Esophagus squamous epithelium (tissue), 5 donors: ENCODE results near the gene LRG1. TPM values are rescaled to one million over a fixed set of nuclear protein-coding genes. Genes with fewer than 3 reads are reported as not detected.

Source experiments
- DNase-seq: peaks from one replicate; lab custom pipeline; 2025; lab: John Stamatoyannopoulos, UW
- H3K27ac ChIP-seq, 4 donors: fragments of 200-600 bp; sonication (generic); one replicate each; pipeline ENCODE4 v1.5.1; 2016 to 2019; ENCODE audit warnings: mild to moderate bottlenecking in 1 of 4
- H3K27me3 ChIP-seq, 4 donors: fragments of 200-600 bp; sonication (generic); 1 replicate in 3 of 4; 2 replicates in 1 of 4; pipeline versions ENCODE4 v1.5.1 to v1.6.0; 2017 to 2021; ENCODE audit warnings: antibody characterized with exemption in 1 of 4
- H3K36me3 ChIP-seq, 3 donors: fragments of 200-600 bp; sonication (generic); one replicate each; pipeline ENCODE4 v1.5.1; 2016 to 2019
- H3K4me1 ChIP-seq, 3 donors: fragments of 200-600 bp; sonication (generic); one replicate each; pipeline ENCODE4 v1.5.1; 2017 to 2019
- H3K4me3 ChIP-seq, 4 donors: fragments of 200-600 bp; sonication (generic); 1 replicate in 3 of 4; 2 replicates in 1 of 4; pipeline ENCODE4 v1.5.1; 2016 to 2019; ENCODE audit warnings: mild to moderate bottlenecking in 2 of 4, moderate library complexity in 1 of 4
- H3K9me3 ChIP-seq, 3 donors: fragments of 200-600 bp; sonication (generic); one replicate each; pipeline ENCODE4 v1.5.1; 2016 to 2019
- CTCF ChIP-seq, 6 experiments: fragments of 450-650 bp in 4 of 6; fragments of 200-600 bp in 2 of 6; sonication (generic) in 2 of 6; IDR thresholded peaks; one replicate each; pipeline ENCODE4 v1.5.1; 2016 to 2019; ENCODE audit warnings: antibody characterized with exemption in 6 of 6, mild to moderate bottlenecking in 4 of 6, moderate library complexity in 4 of 6
- POLR2A ChIP-seq, 4 donors: fragments of 450-650 bp; IDR thresholded peaks; one replicate each; pipeline ENCODE4 v1.6.1; 2017; ENCODE audit warnings: antibody characterized with exemption in 4 of 4, mild to moderate bottlenecking in 4 of 4, moderate library complexity in 3 of 4
- WGBS, 2 donors: methylation state at CpG; one replicate each; pipeline ENCODE4 v1.1.5; 2018; 5-methylcytosine and 5-hydroxymethylcytosine counted together
- intact Hi-C: fragments of 100-400 bp; cut with DNase I; formaldehyde crosslinking; loops from one replicate; pipeline ENCODE4 v1.15.0; 2022
- total RNA-seq, 4 donors: library from RNA; depleted of rRNA; stranded (reverse); fragments of >200 nt; gene quantifications; one replicate each; pipeline ENCODE4 v1.1.0, GENCODE V29; 2016
- donor health status: DM: yes; HTN: yes; CAD: no.

Gene LRG1
- total RNA-seq, 4 donors from 2014 or later = 3.8 to 53.0 (median 21.1) TPM

DNA sequence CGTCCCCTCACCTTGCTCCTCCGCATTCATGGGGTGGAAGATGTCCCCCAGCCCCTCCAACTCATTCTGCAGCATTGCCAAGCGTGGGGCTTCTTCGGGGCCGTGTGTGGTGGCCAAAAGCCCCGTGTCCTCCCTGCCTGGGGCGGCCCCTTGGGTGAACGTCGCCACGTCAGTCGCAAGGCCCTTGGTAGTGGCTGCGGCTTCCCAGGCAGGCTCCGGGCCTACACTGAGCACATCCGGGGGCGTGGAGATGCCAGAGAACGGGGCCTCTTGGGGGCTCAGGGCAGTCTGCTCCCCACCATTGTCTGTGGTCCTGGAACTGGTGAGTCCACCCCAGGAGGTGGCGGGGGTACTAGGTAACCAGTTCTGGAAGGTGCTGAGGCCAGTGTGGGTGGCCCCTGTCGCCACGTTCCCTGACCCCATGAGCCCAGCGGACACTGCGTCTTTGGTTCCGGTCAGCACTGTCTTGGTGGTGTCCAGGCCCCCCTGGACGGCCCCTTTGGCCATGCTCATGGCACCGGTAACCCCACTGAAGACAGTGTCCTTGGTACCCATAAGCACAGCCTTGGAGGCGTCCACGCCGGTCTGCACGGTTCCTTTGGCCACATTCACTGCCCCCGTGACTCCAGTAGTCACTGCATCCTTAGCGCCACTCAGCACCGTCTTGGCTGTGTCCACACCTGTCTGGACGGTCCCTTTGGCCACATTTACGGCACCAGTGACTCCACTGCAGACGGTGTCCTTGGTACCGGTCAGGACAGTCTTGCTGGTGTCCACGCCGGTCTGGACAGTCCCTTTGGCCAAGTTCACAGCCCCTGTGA lies 29.2 kb downstream of the LRG1 start:
- whole genome bisulfite sequencing, 2 donors = 78 to 79% methylated on average over 8 to 13 of the region's 37 CpGs
- H3K9me3 ChIP-seq = no peaks in the 10 kb centered on the region
- H3K4me1 ChIP-seq = no peaks in the 10 kb centered on the region
- peaks cover 0 to 6% (median 0%) of the 10 kb centered on the region in 3 donors for H3K36me3 ChIP-seq
- no peak for TF ChIP-seq CTCF (IDR thresholded peaks at IDR 0.05)
- TF ChIP-seq POLR2A (IDR thresholded peaks at IDR 0.05) = no peak
- H3K4me3 ChIP-seq = no peak overlapping the region
- intact Hi-C loops = no loop called here
- no peak overlapping the region for H3K27ac ChIP-seq
- DNase-seq = no peak
- no peaks in the 10 kb centered on the region for H3K27me3 ChIP-seq

- DNase-seq = no peak
- Histone ChIP-seq H3K4me3 (no peak overlapping the region), H3K27me3 (no peaks in the 10 kb centered on the region), H3K9me3 (no peaks in the 10 kb centered on the region), H3K27ac (no peak overlapping the region), H3K36me3 (peaks cover 0 to 25% (median 11%) of the 10 kb centered on the region in 3 donors), H3K4me1 (no peaks in the 10 kb centered on the region)
- no peak for TF ChIP-seq POLR2A (IDR thresholded peaks at IDR 0.05)
- no peak for TF ChIP-seq CTCF (IDR thresholded peaks at IDR 0.05)
- intact Hi-C loops = no loop called here
- WGBS, 2 donors = 85% methylated on average over 15 of the region's 21 CpGs; no CpG with 5 or more reads in 1 of the 2 donors
Measured at GRCh38 chr19:4508698-4509097, 31.1 kb downstream of the LRG1 start.

- H3K9me3 ChIP-seq = no peaks in the 10 kb centered on the region
- 70 to 91% methylated on average over 11 to 16 of the region's 17 CpGs for WGBS, 2 donors
- no peaks in the 10 kb centered on the region for H3K4me1 ChIP-seq
- no peak for DNase-seq
- H3K36me3 ChIP-seq = peaks cover 0 to 33% (median 16%) of the 10 kb centered on the region in 3 donors
- H3K27me3 ChIP-seq = no peaks in the 10 kb centered on the region
- H3K4me3 ChIP-seq = no peak overlapping the region
- TF ChIP-seq CTCF (IDR thresholded peaks at IDR 0.05) = no peak
- TF ChIP-seq POLR2A (IDR thresholded peaks at IDR 0.05) = no peak
- H3K27ac ChIP-seq = no peak overlapping the region
- intact Hi-C loops = no loop called here
Measured at GRCh38 chr19:4507804-4508203, 32.0 kb downstream of the LRG1 start.

GRCh38 chr19:4507150-4507452 lies 32.7 kb downstream of the LRG1 start:
- DNase-seq = no peak
- intact Hi-C loops = no loop called here
- no peak overlapping the region for H3K27ac ChIP-seq

More at GRCh38 chr19:4507150-4507452, 32.7 kb downstream of the LRG1 start:
- TF ChIP-seq CTCF (IDR thresholded peaks at IDR 0.05) (no peak), POLR2A (IDR thresholded peaks at IDR 0.05) (no peak)
- Histone ChIP-seq H3K36me3 (peaks cover 2 to 40% (median 22%) of the 10 kb centered on the region in 3 donors), H3K4me3 (no peak overlapping the region), H3K27me3 (no peaks in the 10 kb centered on the region), H3K4me1 (no peaks in the 10 kb centered on the region), H3K9me3 (no peaks in the 10 kb centered on the region)
- 80% methylated on average over 6 of the region's 12 CpGs; no CpG with 5 or more reads in 1 of the 2 donors for WGBS, 2 donors
